GM10266 (cell line): ENCODE data around the gene CEP164.

Experiments used
- DNase-seq: peaks from one replicate; pipeline ENCODE4 v3.0.0; 2012; ENCODE audit errors: extremely low spot score
- TF ChIP-seq, protein P1 (sequence below): IDR thresholded peaks from 2 replicates; pipeline ENCODE4 v1.5.1; 2012; ENCODE audit warnings: mild to moderate bottlenecking, low read depth; ENCODE audit not compliant: control insufficient read depth, insufficient read depth; ENCODE audit errors: missing control alignments

CEP164 gene

GRCh38 chr11:117298195-117298594 lies 29.5 kb upstream of the CEP164 start:
- no peak for DNase-seq
- TF ChIP-seq, protein P1, sequence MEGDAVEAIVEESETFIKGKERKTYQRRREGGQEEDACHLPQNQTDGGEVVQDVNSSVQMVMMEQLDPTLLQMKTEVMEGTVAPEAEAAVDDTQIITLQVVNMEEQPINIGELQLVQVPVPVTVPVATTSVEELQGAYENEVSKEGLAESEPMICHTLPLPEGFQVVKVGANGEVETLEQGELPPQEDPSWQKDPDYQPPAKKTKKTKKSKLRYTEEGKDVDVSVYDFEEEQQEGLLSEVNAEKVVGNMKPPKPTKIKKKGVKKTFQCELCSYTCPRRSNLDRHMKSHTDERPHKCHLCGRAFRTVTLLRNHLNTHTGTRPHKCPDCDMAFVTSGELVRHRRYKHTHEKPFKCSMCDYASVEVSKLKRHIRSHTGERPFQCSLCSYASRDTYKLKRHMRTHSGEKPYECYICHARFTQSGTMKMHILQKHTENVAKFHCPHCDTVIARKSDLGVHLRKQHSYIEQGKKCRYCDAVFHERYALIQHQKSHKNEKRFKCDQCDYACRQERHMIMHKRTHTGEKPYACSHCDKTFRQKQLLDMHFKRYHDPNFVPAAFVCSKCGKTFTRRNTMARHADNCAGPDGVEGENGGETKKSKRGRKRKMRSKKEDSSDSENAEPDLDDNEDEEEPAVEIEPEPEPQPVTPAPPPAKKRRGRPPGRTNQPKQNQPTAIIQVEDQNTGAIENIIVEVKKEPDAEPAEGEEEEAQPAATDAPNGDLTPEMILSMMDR, result no peak

DNA sequence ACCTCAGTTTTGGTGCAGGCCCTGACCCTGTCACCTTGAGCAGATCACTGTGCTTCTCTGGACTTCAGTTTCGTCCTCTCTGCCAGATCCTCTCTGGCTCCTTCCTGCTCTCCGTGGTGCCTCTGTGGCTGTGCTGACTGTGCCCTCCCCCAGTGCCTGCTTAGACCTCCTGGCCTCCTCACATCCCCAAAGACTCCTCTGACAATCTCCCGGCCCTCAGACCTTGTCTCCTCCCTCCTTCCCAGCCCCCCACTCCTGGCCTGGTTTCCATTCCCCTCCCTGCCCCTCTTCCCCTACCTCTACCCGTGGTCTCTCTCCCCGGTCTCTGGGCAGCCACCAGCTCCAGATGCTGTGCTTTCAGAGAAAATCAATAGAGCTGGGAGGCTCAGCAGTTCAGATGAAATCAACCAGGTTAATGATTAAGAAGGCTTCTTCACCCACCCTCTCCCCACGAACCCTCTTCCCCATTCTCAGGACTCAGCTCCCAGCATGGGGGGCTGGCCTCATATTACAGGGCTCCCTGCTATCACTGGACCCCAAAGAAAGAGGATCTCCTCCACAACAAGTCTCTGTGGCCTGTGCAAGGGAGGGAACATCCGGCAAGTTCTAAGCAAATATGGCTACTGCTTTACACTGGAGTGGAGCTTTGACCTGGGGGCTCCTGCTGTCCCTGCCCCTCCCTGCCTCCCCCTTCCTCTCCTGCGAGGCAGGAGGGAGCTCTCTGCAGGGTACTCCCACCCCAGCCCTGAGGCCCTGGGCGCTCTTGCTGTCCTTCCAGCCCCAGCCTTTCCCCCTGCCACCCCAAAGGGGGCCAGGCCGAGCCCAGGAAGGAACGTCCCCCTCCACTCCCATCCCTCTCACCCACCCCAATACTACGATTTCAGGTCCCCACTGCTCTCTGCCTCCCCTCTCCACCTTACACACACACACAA lies 28.0 kb upstream of the CEP164 start:
- TF ChIP-seq, protein P1, result no peak
- no peak for DNase-seq

DNA sequence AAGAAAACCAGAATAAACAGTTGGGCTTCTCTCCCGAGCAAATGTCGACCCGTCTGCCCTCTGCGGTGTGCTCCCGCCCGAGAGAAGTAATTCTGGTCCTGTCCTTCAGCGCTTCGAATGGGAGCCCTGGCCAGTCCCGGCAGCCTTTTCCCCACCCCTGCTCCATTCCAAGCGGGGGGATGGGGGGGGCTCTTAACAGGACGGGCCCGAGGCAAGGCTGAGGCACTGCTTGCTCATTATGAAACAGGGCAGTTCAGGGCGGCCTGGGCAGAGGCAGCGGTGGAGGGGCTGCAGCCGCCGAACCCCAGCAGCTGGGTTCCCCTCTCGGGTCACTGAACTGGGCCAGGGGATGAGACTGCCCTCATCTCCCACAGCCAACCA lies 27.4 kb upstream of the CEP164 start:
- no peak for DNase-seq
- TF ChIP-seq, protein P1, result no peak

- no peak for DNase-seq
- TF ChIP-seq, protein P1, result no peak
Observed at GRCh38 chr11:117300773-117301172, 26.9 kb upstream of the CEP164 start.

GRCh38 chr11:117302228-117302627 lies 25.4 kb upstream of the CEP164 start:
- no peak for DNase-seq
- TF ChIP-seq, protein P1, result no peak

- TF ChIP-seq, protein P1, result no peak
- DNase-seq, result no peak
Observed at GRCh38 chr11:117303101-117303500, 24.6 kb upstream of the CEP164 start.

- TF ChIP-seq, protein P1, result no peak
- no peak for DNase-seq
Observed at GRCh38 chr11:117303646-117304315, 23.9 kb upstream of the CEP164 start.
